Measurements from ENCODE around the gene MATR3.

- TF ChIP-seq CTCF (IDR thresholded peaks at IDR 0.05) = no peak
- no peak for TF ChIP-seq EP300 (IDR thresholded peaks at IDR 0.05)
Observed at GRCh38 chr5:139248826-139249453, 44.6 kb upstream of the MATR3 start.
